Measurements from ENCODE around the gene RAB38. TPM values are rescaled to one million over a fixed set of nuclear protein-coding genes. Genes with fewer than 3 reads are reported as not detected.
A peak's percentile ranks its signal among the peaks of the same experiment; 100 is the strongest.

The RAB38 gene
- total RNA-seq, 1 experiment from 2014 or later, result 7.3 TPM

DNA sequence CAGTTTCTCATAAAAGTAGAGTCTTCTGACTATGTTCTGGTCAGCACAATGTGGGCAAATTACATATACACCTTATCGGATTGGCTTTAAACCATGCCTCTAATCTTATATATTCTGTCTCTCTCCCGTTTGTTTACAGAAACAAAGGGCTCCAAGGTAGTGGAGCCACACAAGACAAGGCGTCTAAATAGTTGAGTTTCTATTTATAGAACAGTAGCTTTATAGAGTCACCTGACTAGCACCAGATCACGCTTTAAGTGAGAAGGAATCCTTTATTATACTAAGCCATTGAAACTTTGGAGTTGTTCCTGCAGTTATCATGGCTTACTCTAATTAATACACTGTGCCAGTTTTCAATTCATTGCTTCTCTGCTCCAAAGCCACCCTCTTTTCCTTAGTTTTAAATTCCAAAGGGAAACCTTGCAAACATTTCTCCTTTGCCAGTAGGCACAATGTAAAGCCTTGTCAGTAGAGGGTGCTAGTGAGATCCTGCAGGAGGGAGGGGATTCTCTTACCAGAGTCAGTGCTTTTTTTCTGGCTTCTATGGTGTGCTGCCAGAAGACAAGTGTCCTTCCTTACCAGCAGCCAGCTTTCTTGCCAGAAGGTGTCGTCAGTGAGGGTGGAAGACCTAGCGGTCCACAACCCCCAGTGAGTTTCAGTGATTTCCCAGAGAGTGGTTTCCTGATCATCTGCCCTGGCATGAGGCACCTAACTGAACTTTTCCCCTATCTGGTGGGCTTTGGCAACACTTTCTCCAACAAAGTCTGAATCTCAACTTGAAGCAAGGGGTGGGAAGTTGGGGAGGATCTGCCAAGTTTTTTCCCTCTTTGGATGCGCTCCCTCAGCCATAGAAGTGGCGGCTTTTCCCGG, 71.7 kb downstream of the RAB38 start:
- DNase-seq (ENCODE audit: low read depth), result peak; percentile 67

DNA sequence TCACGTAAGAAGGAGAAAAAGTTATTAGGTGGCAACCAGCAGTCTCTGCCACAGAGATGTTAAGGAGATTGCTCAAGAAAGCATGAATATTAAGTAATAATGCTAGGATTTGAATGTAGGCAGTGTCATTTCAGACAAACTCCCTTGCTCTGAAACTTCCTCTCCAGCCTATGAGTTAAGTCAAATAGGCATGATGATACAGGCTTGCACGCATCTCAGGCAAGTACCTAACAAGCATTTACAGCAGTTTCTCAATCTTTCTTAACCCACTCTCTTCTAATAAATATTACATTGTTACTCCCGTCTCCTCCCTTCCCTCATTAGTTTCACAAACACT, 72.7 kb downstream of the RAB38 start:
- DNase-seq (ENCODE audit: low read depth), result no peak

DNA sequence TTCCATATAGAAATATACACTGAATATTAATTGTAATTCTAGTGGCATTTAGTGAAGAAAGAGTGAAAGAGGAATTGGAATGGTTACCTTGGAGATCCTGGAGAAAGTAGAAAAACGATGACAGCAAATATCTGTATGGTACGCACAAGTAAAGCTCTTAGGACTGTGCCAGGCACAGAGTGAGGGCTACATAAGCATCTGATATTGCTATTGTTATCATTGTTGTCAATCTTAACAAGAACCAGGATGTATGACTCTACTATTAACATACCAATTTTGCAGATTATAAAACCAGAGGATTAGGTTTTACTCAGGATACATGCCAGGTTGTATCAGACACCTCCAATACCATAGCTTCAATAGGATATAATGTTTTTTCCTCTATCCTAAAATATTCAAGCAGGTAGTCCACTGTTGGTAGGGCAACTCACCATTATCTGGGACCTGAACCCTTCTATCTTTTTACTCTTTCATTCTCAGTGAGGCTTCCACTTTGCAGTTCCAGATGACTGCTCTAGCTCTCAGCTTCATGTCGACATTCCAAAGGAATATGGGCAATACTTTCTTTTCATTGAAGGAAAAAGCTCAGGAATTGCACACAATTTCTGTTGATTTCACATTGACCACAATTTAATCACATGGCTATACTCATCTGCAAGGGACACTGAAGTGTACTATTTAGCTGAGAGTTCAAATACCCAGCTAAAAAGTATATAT, 73.2 kb downstream of the RAB38 start:
- DNase-seq (ENCODE audit: low read depth), result no peak

DNA sequence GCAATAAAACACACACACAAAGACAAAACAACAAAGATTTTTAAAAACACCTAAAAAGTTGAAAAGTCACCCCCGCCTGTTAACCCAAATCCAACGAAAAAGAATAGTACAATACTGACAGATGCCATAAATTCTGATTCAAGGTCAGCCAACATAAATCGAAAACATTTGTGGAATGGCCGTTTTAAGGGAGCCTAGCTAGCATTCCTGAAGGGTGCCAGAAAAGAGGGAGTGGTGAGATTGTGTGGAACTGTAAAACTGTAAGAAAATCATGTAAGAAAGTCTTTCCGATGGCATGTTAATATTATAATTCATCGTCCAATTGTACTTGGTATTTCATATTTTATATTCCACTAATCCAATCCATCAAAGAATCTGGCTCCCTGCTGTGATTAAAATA, 75.1 kb downstream of the RAB38 start:
- no peak for DNase-seq (ENCODE audit: low read depth)

DNA sequence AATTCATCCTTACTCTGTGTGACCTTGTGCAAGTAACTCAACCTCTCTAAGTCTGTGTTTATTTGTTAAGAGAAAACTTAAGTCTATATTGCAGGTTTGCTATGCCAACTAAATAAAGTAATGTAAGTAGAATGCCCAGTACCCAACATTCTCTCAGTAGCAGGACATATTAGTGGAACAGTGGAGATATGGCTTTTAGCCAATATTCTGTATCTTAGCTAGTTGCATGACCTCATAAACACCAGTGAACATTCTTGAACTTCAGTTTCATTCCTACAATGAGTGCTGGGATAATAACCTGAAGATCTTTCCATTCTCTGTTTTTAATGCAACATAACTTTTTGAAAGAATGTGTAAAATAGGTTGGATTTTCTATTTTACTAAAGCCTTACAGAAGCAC, 77.0 kb downstream of the RAB38 start:
- peak; percentile 3 for DNase-seq (ENCODE audit: low read depth)

DNA sequence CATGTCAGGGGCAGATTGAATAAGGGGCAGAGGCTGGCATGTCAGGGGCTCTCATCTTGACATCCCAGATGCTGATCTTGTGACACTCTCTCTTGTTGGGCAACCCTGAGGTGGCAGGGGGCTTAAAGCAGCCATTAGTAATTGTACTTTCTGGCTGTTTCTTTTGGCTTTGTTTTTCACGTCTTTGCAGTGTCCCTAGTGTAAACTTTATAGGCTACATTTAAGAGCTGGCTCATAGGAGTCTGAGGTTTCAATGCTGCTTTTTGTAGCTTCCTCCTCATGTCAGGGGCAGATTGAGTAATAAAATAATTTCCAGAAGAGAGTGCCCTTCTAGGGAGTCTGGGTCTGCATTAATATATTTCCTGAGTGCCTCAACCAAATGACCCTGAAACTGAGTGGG, 86.1 kb downstream of the RAB38 start:
- DNase-seq (ENCODE audit: low read depth), result no peak

DNA sequence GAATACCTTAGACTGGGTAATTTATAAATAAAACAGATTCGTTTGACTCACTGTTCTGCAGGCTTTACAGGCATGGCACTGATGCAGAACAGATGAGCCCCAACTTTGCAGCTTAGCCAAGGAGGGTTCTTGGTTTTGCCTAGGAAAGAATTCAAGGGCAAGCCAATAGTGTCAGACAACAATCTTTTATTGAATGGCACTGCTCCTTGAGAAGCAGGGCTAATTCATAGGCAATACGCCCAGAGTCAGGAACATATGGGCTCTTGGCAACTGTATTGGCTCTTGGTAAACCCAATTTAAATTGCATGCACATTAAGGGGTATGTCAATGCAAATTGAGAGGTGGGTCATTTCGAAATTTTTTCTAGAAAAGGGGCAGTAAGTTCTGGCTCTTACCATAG, 87.9 kb downstream of the RAB38 start:
- DNase-seq (ENCODE audit: low read depth), result no peak

DNA sequence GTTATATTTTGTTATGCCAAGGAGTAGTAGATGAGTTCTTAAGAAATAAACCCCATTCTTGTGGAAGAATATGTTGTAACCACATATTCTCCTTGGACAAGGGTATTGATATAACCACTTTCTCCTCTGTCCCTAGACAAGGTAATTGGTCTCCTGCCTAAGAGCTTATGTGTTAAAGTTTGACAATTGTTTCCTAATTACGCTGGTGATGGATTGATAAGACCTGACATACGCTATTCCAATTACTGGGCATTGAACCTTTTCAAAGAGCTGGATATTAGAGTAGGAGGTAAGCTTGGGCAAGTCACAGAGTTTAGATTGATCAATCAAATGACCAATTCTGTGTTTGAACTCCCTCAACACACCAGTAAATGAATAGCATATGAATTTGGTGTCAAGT, 88.9 kb downstream of the RAB38 start:
- no peak for DNase-seq (ENCODE audit: low read depth)

DNA sequence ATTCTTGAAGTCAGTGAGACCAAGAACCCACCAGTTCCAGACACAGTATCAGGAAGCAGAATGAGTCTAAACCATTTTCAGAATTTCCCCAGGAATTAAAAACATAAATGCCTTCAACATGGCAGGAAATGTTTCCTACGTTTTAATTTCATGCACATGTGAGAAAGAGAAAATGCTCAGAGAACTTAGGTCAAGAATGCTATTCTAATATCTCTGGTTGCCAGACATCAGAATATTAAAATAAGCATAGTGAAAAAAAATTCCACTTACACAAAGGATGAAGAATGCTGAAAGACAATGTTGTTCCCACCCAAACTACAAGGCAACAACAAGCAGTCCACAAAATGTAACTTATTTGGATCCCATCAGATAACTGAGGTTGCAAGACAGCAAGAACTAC, 104.8 kb downstream of the RAB38 start:
- no peak for DNase-seq (ENCODE audit: low read depth)

DNA sequence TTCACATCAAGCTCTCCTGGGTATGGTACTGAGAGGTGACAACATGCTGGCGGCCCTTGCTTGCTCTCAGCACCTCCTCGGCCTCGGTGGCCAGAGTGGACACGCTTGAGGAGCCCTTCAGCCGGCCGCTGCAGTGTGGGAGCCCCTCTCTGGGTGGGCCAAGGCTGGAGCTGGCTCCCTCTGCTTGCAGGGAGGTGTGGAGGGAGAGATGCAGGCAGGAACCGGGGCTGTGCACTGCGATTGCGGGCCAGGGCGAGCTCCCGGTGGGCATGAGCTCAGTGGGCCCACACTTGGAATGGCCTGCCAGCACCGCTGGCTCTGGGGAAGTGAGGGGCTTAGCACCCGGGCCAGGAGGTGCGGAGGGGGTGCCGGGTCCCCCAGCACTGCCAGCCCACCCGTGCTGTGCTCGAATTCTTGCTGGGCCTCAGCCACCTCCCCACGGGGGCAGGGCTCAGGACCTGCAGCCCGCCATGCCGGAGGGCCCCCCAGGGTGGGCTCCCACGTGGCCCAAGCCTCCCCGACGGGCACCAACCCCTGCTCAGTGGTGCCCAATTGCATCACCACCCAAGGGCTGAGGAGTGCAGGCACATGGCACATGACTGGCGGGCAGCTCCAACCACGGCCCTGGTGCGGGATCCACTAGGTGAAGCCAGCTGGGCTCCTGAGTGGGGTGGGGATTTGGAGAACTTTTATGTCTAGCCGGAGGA, 106.2 kb downstream of the RAB38 start:
- no peak for DNase-seq (ENCODE audit: low read depth)

DNA sequence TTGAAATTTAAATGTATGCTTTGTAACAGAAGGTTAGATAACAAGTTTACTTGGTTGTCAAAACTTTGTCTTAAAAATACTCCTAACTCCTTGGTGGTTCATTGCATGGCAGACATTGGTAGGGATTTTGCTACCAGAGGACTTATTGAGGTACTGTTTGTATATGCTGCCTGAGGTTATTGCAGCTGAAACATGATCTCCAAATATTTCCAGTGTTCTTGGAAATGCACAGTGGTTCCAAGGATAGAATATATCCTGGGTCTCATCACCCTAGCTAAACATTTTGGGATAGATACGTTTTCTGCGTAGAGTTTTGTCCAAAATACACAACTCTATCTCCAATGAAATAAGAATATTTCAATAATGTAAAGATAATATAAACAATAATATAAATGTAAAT, 109.2 kb downstream of the RAB38 start:
- no peak for DNase-seq (ENCODE audit: low read depth)

DNA sequence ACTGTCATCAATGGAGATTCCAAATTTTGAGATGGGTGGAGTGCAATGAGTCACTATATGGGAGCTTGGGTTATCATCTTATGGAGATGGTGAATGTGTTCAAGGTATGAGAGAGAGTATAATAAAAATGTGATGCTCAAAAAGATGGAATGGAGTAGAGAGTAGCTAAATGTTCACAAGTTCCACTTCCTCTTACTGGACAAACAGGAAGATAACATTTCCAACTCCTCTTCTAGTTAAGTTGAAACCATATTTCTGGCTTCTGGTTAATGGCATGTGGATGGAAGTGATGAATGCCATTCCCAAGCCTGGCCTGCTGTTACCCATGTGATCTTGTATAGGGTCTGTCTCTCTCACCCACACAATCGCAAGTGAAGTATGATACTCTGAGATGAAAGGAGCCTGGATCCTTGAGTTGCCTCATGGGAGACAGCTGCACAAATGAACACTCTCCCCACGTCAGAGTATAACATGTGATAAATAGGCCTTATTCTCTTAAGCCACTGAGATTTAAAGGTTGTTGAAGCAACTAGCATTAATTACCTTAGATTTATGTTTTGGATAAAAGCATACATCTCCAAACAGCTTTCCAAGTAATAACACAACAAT, 111.0 kb downstream of the RAB38 start:
- no peak for DNase-seq (ENCODE audit: low read depth)

Other genes with a start within 250 kb of the RAB38 start
- 338 and 359 TPM in 2 replicates for gene CTSC, start 162.3 kb upstream of the RAB38 start, total RNA-seq (2014; rRNA removed; shearing (Covaris generic))

All from M059J (cell line).